Fibroblast of peridontal ligament (primary cell): ENCODE measurements around the gene DHRS1.

ENCODE experiments used
- DNase-seq: peaks from one replicate; pipeline ENCODE4 v3.0.0-alpha.2; 2010; ENCODE audit errors: extremely low read depth

The DHRS1 gene

DNA sequence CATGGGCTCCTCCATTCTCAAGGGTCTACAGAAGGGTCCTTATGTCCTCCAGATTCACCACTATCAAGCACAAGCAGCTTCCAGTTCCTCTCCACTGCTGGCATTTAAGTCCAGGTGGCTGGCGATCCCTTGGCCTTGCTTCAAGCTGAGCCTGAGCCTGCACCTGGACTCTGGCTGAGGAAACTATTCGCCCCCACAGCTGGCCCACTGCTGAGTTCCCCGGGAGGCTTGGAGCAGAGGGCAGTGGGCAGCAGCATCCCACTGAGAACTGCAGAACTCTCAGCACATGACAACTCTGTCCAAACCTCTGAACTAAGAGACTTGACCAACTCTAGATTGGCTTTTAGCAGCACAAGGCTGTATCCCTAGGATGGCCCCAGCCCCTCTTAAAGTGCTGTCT lies 16.8 kb downstream of the DHRS1 start:
- no peak for DNase-seq

DNA sequence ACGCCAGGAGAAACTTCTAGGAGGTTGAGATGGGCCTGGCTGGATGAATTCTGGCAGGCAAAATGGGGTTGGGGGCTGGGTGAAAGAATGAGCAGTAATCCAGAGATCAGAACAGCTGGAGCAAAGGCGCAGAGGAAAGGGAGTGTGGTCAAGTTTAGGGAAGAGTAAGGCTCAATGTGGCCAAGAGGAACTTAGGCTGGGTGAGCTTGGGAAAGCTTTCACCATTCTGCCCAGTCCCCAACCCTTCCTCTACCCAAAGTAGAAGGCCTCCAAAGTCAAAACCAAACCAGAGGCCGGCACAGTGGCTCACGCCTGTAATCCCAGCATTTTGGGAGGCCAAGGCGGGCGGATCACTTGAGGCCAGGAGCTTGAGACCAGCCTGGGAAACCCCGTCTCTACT lies 17.9 kb downstream of the DHRS1 start:
- DNase-seq = no peak

DNA sequence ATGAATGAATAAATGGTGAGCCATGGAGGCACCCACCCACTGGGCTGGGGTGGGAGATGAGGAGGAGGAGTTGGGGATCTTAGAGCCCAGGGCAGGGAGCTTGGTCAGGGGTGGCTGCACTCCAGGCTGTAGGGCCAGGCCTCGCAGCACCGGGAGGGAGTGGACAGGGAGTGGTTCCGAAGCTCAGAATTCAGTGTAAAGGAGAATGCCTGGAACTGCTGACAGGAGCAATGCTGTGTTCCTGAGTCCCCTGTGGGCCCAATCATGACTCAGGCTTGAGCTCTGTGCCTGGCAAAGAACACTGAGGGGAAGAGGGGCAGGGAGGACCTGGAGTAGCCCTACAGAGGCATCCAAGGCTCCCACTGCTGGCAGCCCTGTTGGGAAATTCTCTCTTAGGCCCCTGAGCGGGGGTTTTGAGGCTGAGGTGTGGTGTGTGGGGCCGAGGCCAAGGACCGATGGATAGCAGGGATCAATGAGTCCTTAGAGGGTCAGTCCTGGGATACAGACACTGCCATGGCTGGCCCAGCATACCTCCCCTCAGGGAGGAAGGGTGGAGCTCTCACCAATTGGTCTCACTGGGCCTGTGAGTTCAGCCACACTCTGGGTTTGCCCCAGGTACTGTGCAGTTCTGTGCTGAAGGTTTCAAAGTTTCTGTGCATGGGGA lies 18.7 kb downstream of the DHRS1 start:
- peak; percentile 49 for DNase-seq

DNA sequence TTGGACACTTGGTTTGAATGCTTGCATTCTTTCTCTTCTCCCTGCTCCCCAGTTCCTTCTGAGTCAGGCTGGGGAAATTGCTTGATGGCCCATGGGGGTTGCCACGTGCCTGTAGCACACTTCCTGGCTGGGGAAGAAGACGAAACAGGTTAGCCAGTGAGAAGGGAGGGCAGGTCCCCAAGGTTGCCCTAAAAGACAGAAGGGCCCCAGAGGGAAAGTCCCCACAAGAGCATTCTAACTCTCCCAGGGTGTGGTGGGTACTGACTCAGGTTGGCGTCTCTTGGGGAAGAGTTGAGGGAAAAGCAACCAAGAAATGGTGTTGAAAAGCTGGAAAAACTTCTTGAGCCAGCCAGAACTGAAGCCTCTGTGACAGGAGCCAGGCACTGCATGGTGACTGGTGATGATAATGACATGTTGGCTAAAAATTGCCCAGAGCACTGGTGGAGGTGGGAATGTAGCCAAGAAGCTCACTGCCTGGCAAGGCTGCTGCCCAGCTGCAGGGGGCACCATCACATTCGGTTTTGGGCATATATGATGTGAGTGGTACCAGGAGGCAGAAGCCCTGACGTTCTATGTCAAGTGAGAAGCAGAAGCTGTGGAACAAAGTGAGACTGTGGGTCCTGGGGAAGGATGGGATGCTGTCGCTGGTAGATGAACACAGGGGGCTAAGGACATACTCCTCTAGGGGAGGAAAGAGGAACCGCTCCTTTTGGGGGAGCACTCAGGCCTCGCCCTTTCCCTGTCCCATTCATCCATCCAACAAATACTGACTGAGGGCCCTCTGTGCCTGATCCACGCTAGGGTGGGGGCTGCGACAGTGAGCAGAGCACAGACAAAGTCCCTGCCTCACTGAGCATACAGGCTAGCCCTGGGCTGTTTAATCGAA lies 20.0 kb downstream of the DHRS1 start:
- no peak for DNase-seq

DNA sequence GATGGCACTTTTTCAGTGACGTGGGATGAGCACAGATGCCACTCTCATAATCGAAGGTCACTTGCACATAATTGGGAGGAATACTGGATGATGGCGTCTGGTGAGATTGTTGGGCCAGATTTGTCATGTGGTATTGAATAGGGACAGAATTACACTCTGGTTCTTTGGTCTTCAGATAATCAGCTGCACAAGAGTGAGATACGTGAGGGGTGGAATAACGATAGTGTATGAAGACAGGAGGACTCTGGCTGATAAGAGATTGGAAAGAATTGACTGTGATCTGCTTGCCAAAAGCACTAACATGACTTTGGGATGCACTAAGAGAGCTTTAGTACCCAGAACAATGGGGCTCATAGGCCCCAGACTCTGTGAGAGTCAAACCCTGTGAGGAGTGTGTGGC lies 21.2 kb downstream of the DHRS1 start:
- no peak for DNase-seq

DNA sequence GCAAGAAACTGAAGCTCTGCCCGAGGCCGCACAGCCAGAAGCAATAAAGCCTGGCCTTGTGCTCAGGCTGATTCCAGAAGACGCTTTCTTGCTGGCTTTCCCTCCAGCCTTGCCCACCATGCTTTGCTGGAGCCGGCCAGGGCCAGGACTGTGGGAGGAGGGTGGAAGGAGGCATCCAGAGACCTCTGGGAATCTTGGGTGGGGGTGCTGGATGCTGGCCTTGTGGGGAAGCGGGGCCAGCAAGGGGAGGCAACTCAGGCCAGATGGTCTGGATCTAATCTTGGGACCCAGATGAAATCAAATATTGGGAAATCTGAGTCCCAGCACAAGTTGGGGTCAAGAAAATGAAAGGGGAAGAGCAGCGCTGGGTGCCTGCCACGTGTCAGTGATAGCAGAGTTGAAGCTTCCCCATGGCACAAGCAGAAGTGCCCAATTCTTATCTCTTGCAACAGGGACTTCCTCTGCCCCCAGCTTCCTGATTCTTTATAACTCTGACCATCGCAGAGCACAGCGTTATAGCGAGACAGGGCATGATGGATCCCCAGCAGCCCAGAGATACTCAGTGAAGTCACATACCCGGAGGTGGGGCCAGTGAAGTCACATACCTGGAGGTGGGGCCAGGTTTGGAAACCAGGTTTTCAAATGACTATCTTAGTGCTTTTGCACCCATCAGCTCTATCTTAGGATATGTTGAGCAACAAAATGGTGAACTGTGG lies 21.8 kb downstream of the DHRS1 start:
- DNase-seq = no peak

DNA sequence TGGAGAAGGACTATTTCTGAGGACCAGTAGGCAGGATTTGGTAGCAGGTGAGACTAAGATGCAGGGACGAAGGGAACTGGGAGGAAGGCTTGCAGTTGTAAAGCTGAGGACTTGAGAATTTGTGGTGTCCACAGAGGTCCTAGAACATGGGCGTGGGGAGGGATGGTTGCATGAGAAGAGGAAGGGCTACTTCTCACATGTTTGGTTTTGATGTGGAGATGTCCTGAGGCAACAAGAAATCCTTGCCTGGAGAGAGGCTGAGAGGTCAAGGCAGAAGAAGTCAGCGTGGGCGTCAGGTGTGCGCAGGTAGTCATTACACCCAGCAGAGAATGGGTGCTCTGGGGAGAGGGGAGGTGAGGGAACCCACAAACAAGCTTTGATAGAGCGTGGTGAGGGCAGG lies 22.5 kb downstream of the DHRS1 start:
- DNase-seq = no peak

DNA sequence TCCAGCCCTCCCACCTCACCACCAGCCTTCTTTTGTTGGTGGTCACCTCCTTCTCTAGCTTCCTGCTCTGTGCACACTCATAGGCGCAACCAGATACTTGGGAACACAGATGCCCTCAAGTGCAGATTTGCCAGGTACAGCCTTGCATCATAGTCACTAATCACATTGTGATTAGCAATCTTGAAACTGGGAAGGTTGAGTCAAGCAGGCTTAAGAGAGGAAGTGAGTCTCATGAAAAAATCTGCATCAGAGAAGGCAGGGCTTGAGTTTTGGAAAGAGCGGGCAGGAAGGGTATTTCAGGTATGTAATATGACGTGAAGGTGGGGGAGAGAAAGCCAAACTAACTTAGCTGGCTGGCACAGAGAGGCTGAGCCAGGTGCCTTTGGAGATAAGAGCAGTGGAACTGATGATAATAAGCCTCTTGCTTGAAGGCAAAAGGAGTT lies 25.5 kb downstream of the DHRS1 start:
- no peak for DNase-seq

DNA sequence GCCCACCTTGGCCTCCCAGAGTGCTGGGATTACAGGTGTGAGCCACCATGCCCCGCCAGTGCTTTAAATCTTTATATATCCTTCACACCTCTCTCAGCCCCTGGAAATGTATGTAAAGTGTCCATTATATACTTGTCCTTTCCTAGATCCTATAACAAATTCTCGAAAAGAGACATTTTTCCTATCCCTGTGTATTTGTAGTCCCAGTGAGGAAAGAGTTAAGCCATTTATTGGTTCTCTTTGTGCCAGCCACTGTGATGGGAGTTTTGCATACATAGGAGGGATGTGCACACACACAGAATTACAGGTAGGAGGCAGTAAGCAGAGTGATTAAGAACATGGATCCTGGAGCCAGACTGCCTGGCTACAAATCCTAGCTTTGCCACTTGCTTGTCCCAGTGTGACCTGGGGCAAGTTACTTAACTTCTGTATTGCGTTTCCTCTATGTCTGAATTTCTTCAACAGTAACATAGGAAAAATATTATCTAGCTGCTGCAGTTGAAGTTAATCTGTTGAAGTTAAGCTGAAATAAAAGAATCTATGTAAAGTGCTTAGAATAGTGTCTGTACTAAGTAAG lies 26.1 kb downstream of the DHRS1 start:
- no peak for DNase-seq

DNA sequence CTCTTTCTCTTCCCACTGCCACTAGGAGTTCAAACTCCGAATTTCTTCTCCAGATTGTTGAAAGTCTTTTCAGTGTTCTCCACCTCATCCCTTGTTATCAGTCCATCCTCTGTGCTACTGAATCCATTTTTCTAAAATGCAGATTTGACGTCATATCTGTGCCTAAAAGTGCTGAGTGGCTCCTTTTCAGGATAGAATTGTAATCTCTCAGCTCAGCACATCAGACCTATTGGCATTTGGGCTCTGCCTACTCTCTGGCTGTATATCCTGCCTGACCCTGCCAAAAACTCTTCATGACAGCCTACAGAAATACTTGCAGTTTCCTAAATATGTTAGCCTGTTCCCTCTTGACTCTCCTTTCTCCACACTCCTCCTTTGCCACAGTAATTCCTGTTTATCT lies 27.1 kb downstream of the DHRS1 start:
- no peak for DNase-seq

DNA sequence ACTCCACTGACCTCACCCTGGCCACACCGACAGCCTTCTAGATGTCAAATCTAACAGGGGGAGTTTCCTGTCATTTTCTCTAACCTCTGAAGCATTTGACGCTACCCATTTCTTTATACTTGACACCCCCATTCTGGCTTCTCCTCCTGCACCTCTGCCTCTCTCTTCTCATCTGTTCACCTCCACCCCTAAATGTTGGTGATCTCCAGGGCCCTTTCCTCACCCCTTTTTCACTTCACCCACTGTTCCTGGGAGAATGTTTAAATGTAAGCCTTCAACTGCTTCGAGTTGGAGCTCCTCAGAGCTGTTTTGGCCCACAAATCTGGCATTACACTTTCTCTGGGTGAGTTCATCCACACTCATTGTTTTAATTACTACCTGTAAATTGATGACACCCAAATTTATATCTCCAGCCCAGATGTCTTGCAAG lies 27.7 kb downstream of the DHRS1 start:
- DNase-seq = no peak

DNA sequence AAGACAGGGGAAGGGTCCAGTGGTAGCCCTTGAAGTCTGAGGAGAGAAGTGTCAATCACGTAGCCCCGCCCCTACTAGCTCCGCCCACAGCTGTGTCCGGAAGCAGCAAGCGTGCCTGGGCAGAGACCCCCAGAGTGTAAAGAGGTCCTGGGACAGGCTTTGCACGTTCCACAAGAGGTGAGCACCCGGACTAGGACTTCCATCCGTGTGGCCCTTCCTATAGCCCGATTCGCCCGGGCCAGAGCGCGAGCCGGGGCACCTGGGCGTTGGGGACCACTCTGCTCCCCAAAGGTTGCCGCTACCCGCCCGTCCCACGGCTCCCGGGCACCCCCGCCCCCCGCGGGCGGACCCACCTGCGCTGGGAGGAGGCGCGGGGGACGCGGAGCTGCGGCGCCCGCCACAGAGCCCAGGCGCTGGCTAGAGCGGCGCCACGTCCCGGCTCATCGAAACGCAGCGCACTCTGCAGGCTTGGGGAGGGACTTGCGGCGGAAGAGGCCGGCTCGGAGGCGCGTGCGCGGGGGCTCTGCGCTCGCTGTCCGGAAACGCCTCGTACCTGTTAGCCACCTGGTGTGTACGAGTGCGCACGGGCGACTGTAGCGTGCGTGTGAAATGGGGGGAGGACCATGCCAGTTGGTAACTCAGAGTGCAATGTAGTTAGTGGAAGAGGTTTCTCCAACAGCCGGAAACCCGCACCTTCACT lies 28.3 kb downstream of the DHRS1 start, which contains the start of gene RABGGTA:
TSS of gene RABGGTA (minus strand) at position 464 of the 700 bp plus-strand sequence. CDS start 482 bp downstream, outside the sequence.
- peak; percentile 78 for DNase-seq

DNA sequence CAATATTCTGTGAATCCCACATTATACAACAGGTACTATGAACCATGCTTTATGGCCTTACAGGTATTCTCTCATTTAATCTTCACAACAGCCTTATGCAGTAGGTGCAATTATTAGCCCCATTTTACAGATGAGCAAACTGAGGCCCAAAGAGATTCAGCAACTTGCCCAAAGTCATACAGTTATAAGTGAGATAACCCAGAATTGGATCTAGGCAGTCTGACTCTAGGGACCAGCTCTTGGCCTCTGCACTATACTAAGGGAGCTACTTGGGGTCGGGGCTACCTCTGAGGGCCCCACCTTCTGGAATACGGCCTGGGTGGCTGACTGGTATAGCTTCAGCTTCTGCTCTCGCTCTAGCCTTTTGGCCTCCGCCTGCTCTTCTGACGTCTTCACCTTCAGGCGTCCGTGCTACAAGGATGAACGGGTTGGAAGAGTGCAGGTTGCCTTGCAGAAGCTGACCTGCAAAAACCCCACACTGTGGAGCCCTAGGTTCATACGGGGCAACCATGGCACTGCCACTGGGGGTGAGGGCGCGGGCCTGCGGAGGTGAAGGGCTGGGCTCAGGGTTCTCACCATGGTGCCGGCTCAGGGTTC lies 28.9 kb downstream of the DHRS1 start:
- no peak for DNase-seq

DNA sequence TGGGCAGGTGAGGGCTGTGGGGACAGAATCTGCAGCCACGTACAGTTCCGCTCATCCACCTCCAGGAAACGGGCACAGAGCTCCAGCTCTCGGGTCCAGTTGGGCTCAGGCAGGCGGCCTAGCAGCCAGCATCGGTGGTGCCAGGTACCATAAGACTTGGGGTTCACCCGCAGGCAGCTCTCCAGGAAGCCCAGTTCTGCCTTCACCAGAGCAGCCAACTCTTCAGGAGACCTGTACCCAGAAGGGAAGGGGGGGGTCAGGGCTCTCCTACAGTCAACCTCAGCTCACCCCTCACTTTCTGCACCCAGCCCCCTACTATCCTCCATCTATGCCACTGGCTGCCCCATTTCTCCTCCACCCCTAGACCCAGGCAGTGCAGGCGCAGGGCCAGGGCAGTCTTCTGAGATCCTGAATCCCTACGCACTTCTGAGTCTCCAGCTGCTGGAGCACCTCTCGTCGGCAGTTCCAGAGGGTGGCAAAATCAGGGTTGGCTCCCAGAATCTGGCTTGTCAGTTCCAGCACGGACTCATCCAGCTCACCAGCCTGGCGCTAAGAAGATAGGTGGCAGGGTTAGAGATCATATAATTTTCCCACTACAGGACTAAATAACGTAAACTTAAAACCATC lies 29.6 kb downstream of the DHRS1 start:
- no peak for DNase-seq

DNA sequence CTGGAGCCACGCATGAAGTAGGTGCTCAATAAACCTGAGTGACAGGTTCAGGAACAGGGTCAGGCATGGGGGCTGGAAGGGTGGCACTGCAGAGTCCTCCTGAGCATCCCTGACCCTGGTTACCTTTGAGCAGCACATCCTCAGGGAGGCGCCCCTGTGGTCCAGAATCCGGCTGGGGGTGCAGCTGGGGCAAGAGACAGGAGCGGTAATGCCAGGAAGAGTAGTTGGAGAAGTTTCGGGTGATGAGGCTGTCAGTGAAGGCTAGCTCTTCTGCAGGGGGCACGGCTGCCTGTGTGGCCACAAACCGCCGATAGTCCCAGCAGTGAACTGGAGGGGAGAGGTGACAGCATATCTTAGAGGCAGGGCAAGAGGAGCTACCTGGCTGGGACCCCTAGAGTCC lies 30.2 kb downstream of the DHRS1 start:
- no peak for DNase-seq

DNA sequence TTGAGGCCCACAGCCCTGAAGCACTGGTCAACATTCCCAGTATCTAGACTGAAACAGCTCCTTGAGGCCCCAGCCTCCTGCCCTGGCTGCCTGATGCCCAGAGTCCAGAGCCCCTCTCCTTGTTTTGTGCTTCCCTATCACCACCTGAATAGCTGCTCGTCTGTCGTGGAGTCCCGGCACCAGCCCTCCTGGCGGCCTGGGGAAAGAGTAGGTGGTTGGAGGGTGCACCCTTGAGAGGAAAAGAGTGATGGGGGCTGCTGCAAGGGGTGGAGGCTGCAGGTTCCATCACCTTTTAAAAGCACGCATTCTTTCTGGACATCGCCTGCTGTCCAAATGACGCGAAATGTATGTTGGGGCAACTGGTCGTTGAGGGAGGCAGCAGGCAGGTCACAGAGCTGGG lies 31.4 kb downstream of the DHRS1 start:
- DNase-seq = no peak

DNA sequence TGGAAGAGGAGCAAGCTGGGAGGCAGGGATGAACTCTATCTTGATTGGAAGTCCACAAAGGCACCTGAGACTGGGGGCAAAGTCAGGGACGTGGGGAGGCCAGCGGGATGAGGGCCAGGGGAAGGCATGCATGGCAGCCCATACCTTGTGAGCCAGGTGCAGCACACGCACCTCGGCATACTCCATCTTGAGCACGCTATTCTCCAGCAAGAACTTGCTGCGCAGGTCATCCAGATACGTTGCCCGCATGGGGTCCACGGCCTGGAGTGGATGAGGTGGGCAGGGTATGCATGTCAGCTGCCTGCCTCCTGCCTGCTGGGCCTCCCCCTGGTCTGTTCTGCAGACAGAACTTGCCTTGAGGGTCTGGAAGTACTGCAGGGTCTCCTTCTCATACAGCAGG lies 32.1 kb downstream of the DHRS1 start:
- no peak for DNase-seq

DNA sequence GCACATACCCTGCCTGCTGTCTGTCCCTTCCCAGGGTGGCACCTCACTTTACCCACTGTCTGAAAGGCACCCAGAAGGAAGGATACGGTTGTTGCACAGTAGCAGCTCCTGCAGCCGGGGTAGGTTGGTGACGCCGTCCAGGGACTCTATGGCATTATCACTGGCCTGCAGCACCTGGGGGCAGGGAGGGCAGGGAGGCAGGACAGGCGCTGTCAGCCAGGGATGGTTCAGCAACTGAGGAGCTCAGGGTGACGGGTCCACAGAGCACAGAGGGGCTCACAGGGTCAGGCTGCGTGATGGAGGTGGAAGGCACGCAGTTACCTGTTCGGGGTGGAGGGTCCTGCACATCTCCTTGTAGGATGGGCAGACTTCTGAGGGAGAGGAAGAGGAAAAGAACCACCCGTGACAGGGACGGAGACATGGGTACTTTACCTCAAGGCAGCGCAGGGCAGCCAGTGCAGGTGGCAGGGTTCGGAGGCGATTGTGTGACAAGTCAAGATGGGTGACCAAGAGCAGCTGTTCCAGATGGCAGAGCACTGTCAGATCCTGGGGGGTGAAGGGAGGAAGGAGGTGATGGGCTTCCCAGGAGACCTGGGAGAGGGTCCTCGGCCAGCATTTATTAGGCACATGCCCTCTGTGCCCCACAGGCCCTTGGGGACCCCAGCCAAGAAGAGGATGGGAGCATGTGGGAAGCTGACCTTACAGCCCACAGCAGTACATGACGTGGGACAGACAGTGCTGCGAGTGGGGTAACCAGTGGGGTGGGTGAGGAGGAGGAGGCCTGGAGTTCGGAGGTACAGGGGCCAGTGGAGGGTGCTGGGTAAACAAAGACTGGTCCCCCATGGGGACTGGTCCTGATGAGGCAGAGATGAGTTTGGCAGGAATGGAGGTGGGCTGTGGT lies 33.0 kb downstream of the DHRS1 start:
- no peak for DNase-seq

DNA sequence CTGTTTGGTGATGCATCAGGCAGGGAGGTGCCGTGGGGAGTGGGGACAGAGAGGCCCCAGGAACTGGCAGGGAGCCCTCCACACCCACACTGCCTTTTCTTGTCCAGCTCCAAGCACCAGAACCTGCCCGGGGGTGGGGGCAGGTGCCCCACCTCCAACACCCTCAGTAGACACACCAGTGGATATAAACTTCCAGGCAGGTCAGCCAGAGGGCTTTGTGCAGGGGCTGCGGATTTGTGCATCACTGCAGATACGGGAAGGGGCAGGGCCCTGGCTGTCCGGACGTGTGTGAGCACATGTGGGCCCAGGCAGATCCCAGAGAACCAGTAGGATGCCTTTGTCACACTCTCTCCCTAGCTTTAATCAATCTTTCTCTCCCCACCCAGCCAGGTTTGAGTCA lies 35.3 kb downstream of the DHRS1 start:
- DNase-seq = no peak

DNA sequence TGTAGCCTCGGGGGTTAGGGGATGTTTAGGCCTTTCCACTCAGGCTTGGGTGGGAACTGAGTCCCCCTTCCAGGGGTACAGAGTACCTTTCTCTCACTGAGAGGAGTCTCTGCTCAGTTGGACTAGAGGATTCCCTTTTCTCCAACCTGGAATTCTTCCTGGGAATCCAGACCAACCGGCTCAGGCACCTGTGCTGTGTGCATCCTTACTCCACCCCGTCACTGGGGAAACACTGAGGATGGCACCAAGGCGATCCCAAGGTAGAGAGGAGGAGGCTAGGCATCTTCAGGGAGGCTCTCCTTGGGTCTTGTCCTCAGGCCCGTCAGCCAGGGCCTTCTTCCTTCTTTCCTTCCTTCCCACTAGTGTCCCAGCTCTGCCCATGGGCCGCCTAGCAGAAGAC lies 35.7 kb downstream of the DHRS1 start:
- no peak for DNase-seq
